ENCODE data around the gene USP3. TPM values are rescaled to one million over a fixed set of nuclear protein-coding genes. Genes with fewer than 3 reads are reported as not detected.

The USP3 gene
- total and polyA plus RNA-seq, 8 donors: 37.4 to 80.7 (median 42.3) TPM

DNA sequence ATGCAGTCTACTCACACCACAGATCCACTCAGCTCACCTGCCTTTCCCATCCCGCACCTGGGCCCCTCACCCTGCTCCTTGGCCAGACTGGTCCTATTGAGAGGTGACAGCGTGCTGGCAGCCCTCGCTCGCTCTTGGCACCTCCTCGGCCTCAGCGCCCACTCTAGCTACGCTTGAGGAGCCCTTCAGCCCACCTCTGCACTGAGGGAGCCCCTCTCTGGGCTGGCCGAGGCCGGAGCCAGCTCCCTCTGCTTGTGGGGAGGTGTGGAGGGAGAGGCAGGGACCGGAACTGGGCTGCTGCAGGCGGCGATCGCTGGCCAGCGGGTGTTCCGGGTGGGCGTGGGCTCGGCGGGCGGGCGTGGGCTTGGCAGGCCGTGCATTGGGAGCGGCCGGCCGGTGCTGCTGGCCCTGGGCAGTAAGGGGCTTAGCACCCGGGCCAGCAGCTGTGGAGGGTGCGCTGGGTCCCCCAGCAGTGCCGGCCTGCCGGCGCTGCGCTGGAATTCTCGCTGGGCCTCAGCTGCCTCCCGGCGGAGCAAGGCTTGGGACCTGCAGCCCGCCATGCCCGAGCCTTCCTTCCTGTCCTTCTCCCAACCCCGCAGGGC lies 45.5 kb upstream of the USP3 start:
- DNase-seq: no peak
- intact Hi-C loops (cut with DNase I): no loop called here
- no peak for TF ChIP-seq CTCF (IDR thresholded peaks at IDR 0.05)
- ATAC-seq: no peak
- Histone ChIP-seq H3K27me3 (no peaks in the 10 kb centered on the region), H3K27ac (no peak overlapping the region), H3K9me3 (no peaks in the 10 kb centered on the region), H3K4me3 (no peak overlapping the region), H3K36me3 (no peaks in the 10 kb centered on the region), H3K4me1 (peaks cover 13 to 40% of the 10 kb centered on the region in 2 donors)

DNA sequence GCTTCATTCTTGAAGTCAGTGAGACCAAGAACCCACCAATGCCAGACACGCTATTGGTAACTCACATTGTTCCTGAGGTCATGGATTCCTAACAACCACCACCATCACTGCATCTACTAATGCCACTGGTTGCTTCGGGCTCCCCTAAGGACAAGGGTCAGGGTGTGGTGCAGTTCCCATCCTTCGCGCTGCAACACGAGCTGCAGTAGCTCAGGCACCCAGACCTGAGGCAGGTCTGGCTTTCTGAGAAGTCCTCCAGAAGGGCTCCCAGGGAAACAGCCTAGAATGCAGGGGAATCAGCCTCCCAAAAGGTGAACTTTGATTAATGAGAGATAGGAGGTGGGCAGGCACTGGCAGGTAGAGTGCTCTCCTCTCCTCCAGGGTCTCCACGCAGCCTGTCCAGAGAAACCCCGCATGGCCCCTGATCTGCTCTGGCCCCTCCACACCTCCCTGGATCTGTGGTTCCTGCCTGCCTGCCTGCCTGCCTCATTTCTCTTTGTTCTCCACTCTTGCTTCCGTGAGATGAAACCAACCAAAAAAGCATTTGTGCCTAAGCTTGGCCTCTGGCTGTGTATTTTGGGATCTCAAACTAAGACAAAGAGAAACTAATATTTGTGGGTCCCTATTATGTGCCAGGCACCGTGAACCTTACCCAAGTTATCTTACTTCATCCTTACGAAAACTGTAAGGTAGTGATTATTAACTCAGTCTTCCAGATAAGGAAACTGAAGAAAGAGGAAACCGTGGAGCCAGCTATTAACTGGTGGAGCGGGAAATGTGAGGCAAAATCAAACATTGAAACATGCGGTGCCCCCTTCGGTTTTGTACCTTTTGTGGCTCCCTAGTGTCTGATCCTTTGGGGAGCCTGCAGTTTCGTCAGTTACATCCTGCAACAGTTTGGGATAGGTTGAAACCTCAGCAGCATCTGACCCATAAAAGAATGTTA lies 43.9 kb upstream of the USP3 start:
- H3K27me3 ChIP-seq: no peaks in the 10 kb centered on the region
- H3K4me1 ChIP-seq: peaks cover 24 to 45% of the 10 kb centered on the region in 2 donors
- no peaks in the 10 kb centered on the region for H3K9me3 ChIP-seq
- DNase-seq (no peak), ATAC-seq (no peak)
- H3K4me3 ChIP-seq: no peak overlapping the region
- H3K27ac ChIP-seq: no peak overlapping the region
- TF ChIP-seq CTCF (IDR thresholded peaks at IDR 0.05): no peak
- no peaks in the 10 kb centered on the region for H3K36me3 ChIP-seq
- intact Hi-C loops (cut with DNase I): no loop called here

DNA sequence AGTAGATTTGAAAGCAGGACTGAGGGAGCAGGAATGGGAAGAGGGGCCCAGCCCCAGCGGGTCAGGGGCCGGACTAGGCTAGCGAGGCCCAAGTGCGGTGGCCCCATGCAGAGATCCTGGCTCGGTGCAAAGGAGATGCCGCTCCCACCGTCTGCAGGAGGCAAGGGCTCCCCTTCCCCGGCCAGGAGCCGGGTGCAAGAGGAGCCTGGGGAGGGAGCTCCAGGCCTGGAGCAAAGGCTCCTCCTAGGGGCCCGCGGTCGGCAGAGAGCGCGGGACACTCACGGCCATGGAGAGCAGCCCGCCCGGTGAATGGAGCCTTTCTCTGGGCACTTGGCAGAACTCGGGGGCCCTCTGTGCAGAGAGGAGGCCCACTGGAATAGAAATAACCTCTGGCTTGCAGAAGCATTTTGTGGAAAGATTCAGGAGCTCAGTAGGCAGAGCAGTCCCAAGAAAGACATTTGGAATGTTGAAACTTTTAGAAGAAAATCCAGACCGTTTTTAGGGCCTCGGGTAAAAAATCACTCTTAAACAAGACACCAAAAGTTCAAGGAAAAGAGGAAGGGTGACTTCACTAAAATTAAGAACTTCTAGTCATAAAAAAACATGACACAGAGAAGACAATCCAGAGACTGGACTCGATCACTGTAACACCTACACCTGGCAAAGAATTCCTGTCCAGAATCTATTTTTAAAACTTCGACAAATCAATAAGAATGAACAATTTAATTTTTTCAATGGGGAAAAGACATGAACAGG lies 43.0 kb upstream of the USP3 start:
- DNase-seq (peak in 1 of 4 donors; percentile 39), ATAC-seq (no peak)
- intact Hi-C loops (cut with DNase I): no loop called here
- no peak overlapping the region for H3K27ac ChIP-seq
- peaks cover 28 to 42% of the 10 kb centered on the region in 2 donors for H3K4me1 ChIP-seq
- H3K36me3 ChIP-seq: no peaks in the 10 kb centered on the region
- no peak for TF ChIP-seq CTCF (IDR thresholded peaks at IDR 0.05)
- no peaks in the 10 kb centered on the region for H3K9me3 ChIP-seq
- H3K27me3 ChIP-seq: no peaks in the 10 kb centered on the region
- H3K4me3 ChIP-seq: no peak overlapping the region

DNA sequence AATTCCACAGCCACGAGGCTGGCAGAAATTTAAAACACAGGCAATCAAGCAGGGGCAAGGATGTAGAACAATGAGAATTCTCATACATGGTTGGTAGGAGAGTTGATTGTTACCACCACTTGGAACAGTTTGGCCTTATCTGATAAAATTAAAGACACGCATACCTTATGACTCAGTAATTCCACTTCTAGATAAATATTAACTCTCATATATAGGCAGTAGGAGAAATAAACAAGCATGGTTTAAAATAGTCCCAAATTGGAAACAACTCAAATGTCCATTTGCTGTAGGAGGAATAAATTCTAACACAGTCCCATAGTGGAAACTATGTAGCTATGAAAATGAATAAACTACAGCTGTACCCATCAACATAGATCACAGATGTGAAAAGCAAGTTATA lies 42.3 kb upstream of the USP3 start:
- no peak for DNase-seq
- Histone ChIP-seq H3K4me3 (no peak overlapping the region), H3K27ac (no peak overlapping the region), H3K27me3 (no peaks in the 10 kb centered on the region), H3K9me3 (no peaks in the 10 kb centered on the region), H3K4me1 (peaks cover 35 to 46% of the 10 kb centered on the region in 2 donors), H3K36me3 (no peaks in the 10 kb centered on the region)
- TF ChIP-seq CTCF (IDR thresholded peaks at IDR 0.05): no peak
- peak; percentile 22 for ATAC-seq
- intact Hi-C loops (cut with DNase I): no loop called here

DNA sequence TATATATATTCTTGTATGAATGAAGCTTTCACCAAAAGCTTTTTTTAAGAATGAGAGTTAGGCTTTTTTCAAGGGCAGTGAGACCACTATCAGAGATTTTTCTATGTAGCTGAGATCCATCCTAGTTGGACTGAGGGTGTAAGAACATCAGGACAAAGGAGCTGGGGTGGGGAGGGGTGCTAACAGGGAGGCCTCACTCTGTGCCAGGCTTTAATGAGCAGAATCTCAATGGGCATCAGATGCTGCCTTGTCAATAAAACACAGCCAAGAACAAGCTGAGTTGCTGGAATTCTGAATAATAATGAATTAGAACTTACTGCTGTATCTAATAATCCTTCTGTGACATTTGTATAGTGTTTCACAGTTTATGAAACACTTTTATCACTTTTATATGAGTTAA lies 41.4 kb upstream of the USP3 start:
- no peaks in the 10 kb centered on the region for H3K27me3 ChIP-seq
- TF ChIP-seq CTCF (IDR thresholded peaks at IDR 0.05): no peak
- ATAC-seq (no peak), DNase-seq (no peak)
- no peak overlapping the region for H3K27ac ChIP-seq
- H3K4me3 ChIP-seq: no peak overlapping the region
- no peaks in the 10 kb centered on the region for H3K9me3 ChIP-seq
- H3K4me1 ChIP-seq: peaks cover 35 to 48% of the 10 kb centered on the region in 2 donors
- intact Hi-C loops (cut with DNase I): no loop called here
- H3K36me3 ChIP-seq: no peaks in the 10 kb centered on the region

Data from left lung (tissue), 10 donors.